GM12864 (cell line): Measurements from ENCODE around the gene CST7.

Experiments used
- DNase-seq: peaks from one replicate; pipeline ENCODE4 v3.0.0-alpha.2; 2011; ENCODE audit warnings: low read depth
- H3K4me3 ChIP-seq: 2 replicates; pipeline ENCODE4 v1.5.1; 2011; ENCODE audit warnings: mild to moderate bottlenecking, low read depth, low read length, control low read depth
- CTCF ChIP-seq: IDR thresholded peaks from 2 replicates; pipeline ENCODE4 v1.5.1; 2011; ENCODE audit warnings: low read depth, mild to moderate bottlenecking, moderate library complexity, low read length, control low read depth, inconsistent platforms; ENCODE audit errors: missing control alignments

The CST7 gene

DNA sequence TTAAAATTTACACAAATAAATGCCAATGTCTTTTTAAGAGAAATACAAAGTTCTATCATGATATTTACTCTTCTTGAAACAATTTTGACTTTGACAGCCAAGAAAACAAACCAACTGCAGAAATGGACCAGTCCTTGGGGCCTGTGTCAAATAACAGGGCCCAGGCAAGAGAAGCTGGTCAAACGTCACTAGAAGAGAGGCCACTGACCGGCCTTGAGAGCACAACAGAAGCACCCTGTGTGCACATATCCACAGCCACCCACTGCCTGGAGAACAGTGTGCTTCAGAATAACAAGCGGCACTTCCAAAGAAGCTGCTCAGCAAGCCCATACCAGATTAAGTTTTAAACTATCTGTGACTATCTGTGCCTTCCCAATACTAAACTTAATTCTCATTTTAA is 28.7 kb downstream of the CST7 start:
- no peak for TF ChIP-seq CTCF
- no peak overlapping the region for H3K4me3 ChIP-seq
- no peak for DNase-seq

DNA sequence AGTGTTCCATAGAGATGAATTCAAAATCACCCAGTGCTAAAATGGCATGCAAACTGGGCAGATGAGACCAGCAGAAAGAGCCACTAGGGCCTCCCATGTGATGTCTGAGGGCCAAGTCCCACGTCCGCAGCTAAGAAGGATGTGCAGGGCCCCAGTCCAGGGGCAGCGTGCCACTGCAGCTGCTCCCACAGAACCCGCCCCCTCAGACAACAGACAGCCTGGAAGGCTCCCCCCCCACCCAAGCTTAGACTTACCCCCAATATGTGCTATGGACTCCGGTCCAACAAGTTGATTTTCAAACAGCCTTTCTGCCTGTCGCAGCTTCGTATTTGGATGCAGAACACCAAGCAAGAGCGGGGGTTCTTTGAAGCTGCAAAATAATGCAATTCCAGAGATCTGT is 29.4 kb downstream of the CST7 start:
- H3K4me3 ChIP-seq: no peak overlapping the region
- TF ChIP-seq CTCF: no peak
- DNase-seq: no peak

- DNase-seq: no peak
- H3K4me3 ChIP-seq: no peak overlapping the region
Measured at GRCh38 chr20:24979036-24979960, 30.2 kb downstream of the CST7 start.

GRCh38 chr20:24980291-24981053 is 31.4 kb downstream of the CST7 start:
- no peak for DNase-seq
- no peak overlapping the region for H3K4me3 ChIP-seq
- TF ChIP-seq CTCF: no peak

More at GRCh38 chr20:24979036-24979960, 30.2 kb downstream of the CST7 start:
- TF ChIP-seq CTCF: no peak

DNA sequence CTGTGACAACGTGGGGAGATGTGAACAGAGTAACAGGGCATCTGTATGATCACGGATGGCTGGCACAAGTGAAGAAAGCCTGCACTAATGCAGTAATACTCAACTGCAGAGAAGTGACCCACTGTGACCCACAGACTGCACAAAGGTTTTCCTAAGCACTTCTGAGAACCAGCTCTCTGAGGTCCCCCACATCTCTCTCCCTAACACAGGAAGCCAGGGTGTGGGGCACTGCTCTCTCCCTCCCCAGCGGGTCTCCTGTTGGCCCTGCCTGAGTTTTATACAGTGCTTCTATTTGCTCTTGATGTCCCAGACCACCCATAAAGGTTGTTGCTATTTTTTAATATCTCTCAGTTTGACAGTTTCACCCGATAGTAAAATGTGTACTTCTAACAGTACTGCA is 32.2 kb downstream of the CST7 start:
- TF ChIP-seq CTCF: no peak
- no peak overlapping the region for H3K4me3 ChIP-seq
- DNase-seq: no peak

- no peak overlapping the region for H3K4me3 ChIP-seq
- DNase-seq: no peak
- TF ChIP-seq CTCF: no peak
Measured at GRCh38 chr20:24981790-24982189, 32.7 kb downstream of the CST7 start.
